ENCODE results near the gene FNIP1. TPM values are rescaled to one million over a fixed set of nuclear protein-coding genes. Genes with fewer than 3 reads are reported as not detected.

Gene FNIP1
- total and polyA plus RNA-seq, 2 of the 13 experiments (the other 11 are each of a cell fraction or from before 2014, with no cell fraction given) = 10.9 to 29.3 TPM

DNA sequence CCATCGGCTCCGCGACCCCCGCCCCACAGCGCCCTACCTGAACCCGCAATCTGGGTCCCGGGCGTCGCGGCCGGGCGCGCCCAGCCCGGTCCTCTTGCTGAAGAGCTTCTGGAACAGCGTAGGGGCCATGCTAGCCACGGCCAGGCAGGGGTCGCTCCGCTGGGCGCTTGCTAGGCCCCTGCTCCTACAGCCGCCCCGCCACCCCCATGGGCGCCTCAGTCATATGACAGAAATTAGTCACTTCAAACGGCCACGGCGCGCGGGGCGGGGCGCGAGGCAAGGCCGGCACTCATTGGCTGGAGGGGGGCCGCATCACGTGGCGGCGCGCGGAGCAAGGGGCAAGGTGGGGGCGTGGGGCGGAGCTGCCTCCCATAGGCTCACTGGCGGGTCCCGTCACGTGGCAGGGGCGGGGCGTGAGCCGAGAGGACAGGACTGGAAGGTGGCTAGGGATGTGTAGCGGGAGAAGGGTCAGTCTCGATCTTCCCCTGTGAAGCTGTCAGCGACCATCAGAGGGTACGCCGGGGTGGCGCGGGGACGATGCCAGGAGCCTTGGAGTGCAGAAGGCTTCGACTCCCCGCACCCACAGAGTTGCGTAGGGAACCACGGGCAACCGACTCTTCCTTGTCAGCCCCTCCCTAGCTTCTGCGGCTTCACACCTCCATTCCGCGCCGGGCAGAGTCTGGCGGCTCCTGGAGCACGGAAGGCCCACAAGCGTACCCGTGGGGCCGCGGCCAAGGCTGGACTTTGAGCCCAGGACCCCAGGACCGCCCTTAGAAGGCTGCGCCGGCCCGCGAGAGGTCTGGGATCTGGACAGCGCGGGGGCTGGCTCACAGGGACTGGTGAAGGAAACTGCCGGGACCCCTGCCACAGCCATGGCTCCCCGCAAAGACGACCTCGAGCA, at the start of gene FNIP1 (continued):
- TF ChIP-seq, protein P1, sequence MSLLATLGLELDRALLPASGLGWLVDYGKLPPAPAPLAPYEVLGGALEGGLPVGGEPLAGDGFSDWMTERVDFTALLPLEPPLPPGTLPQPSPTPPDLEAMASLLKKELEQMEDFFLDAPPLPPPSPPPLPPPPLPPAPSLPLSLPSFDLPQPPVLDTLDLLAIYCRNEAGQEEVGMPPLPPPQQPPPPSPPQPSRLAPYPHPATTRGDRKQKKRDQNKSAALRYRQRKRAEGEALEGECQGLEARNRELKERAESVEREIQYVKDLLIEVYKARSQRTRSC (CRISPR knock-in tag; IDR thresholded peaks at IDR 0.05; ENCODE audit: low read depth) = no peak
- TF ChIP-seq AKAP8 (CRISPR knock-in tag; IDR thresholded peaks at IDR 0.05) = no peak; the same call in 1 of the 2 replicates
- TF ChIP-seq, protein P2, sequence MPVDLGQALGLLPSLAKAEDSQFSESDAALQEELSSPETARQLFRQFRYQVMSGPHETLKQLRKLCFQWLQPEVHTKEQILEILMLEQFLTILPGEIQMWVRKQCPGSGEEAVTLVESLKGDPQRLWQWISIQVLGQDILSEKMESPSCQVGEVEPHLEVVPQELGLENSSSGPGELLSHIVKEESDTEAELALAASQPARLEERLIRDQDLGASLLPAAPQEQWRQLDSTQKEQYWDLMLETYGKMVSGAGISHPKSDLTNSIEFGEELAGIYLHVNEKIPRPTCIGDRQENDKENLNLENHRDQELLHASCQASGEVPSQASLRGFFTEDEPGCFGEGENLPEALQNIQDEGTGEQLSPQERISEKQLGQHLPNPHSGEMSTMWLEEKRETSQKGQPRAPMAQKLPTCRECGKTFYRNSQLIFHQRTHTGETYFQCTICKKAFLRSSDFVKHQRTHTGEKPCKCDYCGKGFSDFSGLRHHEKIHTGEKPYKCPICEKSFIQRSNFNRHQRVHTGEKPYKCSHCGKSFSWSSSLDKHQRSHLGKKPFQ (CRISPR knock-in tag; IDR thresholded peaks at IDR 0.05; ENCODE audit: insufficient replicate concordance) = peak; percentile 81
- TF ChIP-seq, protein P3, sequence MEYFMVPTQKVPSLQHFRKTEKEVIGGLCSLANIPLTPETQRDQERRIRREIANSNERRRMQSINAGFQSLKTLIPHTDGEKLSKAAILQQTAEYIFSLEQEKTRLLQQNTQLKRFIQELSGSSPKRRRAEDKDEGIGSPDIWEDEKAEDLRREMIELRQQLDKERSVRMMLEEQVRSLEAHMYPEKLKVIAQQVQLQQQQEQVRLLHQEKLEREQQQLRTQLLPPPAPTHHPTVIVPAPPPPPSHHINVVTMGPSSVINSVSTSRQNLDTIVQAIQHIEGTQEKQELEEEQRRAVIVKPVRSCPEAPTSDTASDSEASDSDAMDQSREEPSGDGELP (IDR thresholded peaks at IDR 0.05; ENCODE audit: borderline replicate concordance, low read depth) = peak; percentile 73; the same call in 1 of the 2 replicates
- TF ChIP-seq ZNF441 (CRISPR knock-in tag; IDR thresholded peaks at IDR 0.05; ENCODE audit: borderline replicate concordance) = no peak; the same call in 1 of the 2 replicates
- TF ChIP-seq, protein P4, sequence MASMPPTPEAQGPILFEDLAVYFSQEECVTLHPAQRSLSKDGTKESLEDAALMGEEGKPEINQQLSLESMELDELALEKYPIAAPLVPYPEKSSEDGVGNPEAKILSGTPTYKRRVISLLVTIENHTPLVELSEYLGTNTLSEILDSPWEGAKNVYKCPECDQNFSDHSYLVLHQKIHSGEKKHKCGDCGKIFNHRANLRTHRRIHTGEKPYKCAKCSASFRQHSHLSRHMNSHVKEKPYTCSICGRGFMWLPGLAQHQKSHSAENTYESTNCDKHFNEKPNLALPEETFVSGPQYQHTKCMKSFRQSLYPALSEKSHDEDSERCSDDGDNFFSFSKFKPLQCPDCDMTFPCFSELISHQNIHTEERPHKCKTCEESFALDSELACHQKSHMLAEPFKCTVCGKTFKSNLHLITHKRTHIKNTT (CRISPR knock-in tag; IDR thresholded peaks at IDR 0.05) = no peak
- TF ChIP-seq ZNF543 (CRISPR knock-in tag; IDR thresholded peaks at IDR 0.05) = peak; percentile 93
- TF ChIP-seq NONO (IDR thresholded peaks at IDR 0.05) = no peak
- TF ChIP-seq NONO (CRISPR knock-in tag; conservative IDR thresholded peaks at IDR 0.05) = peak; percentile 97
- TF ChIP-seq SIX4 (CRISPR knock-in tag; IDR thresholded peaks at IDR 0.05) = no peak; the same call in 1 of the 2 replicates
- TF ChIP-seq IRX3 (CRISPR knock-in tag; IDR thresholded peaks at IDR 0.05; ENCODE audit: borderline replicate concordance, low read depth) = peak; percentile 57; the same call in 1 of the 2 replicates
- no peak for TF ChIP-seq MAFF (IDR thresholded peaks at IDR 0.05; ENCODE audit: low read depth, low read length)
- TF ChIP-seq ADNP (CRISPR knock-in tag; IDR thresholded peaks at IDR 0.05) = no peak
- TF ChIP-seq ZSCAN22 (CRISPR knock-in tag; IDR thresholded peaks at IDR 0.05) = peak; percentile 26; the same call in 1 of the 2 replicates
- TF ChIP-seq CBX5 (CRISPR knock-in tag; IDR thresholded peaks at IDR 0.05; ENCODE audit: borderline replicate concordance) = peak; percentile 42; the same call in 1 of the 2 replicates
- TF ChIP-seq ZNF615 (CRISPR knock-in tag; IDR thresholded peaks at IDR 0.05; ENCODE audit: borderline replicate concordance) = no peak; the same call in 1 of the 2 replicates
- TF ChIP-seq, protein P5, sequence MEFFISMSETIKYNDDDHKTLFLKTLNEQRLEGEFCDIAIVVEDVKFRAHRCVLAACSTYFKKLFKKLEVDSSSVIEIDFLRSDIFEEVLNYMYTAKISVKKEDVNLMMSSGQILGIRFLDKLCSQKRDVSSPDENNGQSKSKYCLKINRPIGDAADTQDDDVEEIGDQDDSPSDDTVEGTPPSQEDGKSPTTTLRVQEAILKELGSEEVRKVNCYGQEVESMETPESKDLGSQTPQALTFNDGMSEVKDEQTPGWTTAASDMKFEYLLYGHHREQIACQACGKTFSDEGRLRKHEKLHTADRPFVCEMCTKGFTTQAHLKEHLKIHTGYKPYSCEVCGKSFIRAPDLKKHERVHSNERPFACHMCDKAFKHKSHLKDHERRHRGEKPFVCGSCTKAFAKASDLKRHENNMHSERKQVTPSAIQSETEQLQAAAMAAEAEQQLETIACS (CRISPR knock-in tag; IDR thresholded peaks at IDR 0.05) = peak; percentile 22; the same call in 1 of the 2 replicates
- TF ChIP-seq, protein P6, sequence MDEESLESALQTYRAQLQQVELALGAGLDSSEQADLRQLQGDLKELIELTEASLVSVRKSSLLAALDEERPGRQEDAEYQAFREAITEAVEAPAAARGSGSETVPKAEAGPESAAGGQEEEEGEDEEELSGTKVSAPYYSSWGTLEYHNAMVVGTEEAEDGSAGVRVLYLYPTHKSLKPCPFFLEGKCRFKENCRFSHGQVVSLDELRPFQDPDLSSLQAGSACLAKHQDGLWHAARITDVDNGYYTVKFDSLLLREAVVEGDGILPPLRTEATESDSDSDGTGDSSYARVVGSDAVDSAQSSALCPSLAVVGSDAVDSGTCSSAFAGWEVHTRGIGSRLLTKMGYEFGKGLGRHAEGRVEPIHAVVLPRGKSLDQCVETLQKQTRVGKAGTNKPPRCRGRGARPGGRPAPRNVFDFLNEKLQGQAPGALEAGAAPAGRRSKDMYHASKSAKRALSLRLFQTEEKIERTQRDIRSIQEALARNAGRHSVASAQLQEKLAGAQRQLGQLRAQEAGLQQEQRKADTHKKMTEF (CRISPR knock-in tag; IDR thresholded peaks at IDR 0.05) = peak; percentile 96
- no peak for TF ChIP-seq CCAR2 (optimal IDR thresholded peaks at IDR 0.05; ENCODE audit: low read depth, low read length)
- TF ChIP-seq ZNF335 (CRISPR knock-in tag; IDR thresholded peaks at IDR 0.05) = peak; percentile 55
- peak; percentile 84; the same call in 1 of the 2 replicates for TF ChIP-seq ZSCAN20 (CRISPR knock-in tag; IDR thresholded peaks at IDR 0.05; ENCODE audit: borderline replicate concordance)
- peak; percentile 78 for TF ChIP-seq CBFB (CRISPR knock-in tag; IDR thresholded peaks at IDR 0.05)
- TF ChIP-seq FOXK2 (IDR thresholded peaks at IDR 0.05) = no peak

Measured in HepG2 (cell line).